ENCODE results near the gene SCN4A. TPM values are rescaled to one million over a fixed set of nuclear protein-coding genes. Genes with fewer than 3 reads are reported as not detected.
"Not testable (repeated sequence)": the region's sequence is repeated elsewhere in the genome, so short reads cannot be mapped to it uniquely, and the experiment has no call there.

SCN4A gene
- total RNA-seq, 1 experiment from 2014 or later: not detected

DNA sequence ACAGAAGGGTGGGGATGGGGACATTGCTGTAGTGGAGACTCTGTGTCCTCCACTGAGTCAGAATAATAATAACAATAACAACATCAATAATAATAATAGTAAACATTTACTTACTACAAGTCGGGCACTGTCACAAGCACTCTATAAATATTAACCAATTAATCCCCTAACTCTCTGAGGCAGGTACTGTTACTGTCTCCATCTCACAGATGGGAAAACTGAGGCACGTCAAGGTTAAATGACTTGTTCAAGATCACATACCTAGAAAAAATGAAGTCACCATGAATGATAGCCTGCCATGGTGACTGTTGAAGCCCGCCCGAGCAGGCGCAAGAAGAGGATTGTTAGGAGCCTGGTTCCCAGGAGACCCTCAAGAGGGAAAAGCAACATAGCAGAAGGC lies 35.6 kb upstream of the SCN4A start:
- Histone ChIP-seq H3K79me2 (ENCODE audit: low read length) (no peaks in the 10 kb centered on the region), H3K9me2 (replicated peaks; ENCODE audit: low read length) (no peaks in the 10 kb centered on the region), H3K36me3 (ENCODE audit: low read depth, low read length) (no peaks in the 10 kb centered on the region), H4K20me1 (ENCODE audit: low read length) (no peaks in the 10 kb centered on the region), H3F3A (ENCODE audit: low read length, unreplicated experiment) (no peaks in the 10 kb centered on the region), H3K27me3 (ENCODE audit: low read length) (no peaks in the 10 kb centered on the region), H3K9ac (ENCODE audit: low read length) (no peak overlapping the region), H3K4me3 (ENCODE audit: low read length) (no peak overlapping the region), H3K4me2 (ENCODE audit: low read length) (no peak overlapping the region), H3K9me3 (ENCODE audit: low read length) (peaks cover 5% of the 10 kb centered on the region; the same call in 1 of the 2 replicates), H3K4me1 (ENCODE audit: insufficient read depth, low read length) (peaks cover 50% of the 10 kb centered on the region), H3K27ac (ENCODE audit: low read length) (no peak overlapping the region), H2AFZ (ENCODE audit: low read length) (no peak overlapping the region)
- ChIA-PET POLR2A (ENCODE audit: unreplicated experiment) (no interaction called here), CTCF (no interaction called here)
- no TSS peak for BruUV-seq (replicated peaks)
- no peak for TF ChIP-seq EZH2 (IDR thresholded peaks at IDR 0.05; ENCODE audit: low read length, unreplicated experiment)
- no peak for TF ChIP-seq EZH2phosphoT487 (IDR thresholded peaks at IDR 0.05; ENCODE audit: borderline replicate concordance, low read length)
- TF ChIP-seq, protein P1, sequence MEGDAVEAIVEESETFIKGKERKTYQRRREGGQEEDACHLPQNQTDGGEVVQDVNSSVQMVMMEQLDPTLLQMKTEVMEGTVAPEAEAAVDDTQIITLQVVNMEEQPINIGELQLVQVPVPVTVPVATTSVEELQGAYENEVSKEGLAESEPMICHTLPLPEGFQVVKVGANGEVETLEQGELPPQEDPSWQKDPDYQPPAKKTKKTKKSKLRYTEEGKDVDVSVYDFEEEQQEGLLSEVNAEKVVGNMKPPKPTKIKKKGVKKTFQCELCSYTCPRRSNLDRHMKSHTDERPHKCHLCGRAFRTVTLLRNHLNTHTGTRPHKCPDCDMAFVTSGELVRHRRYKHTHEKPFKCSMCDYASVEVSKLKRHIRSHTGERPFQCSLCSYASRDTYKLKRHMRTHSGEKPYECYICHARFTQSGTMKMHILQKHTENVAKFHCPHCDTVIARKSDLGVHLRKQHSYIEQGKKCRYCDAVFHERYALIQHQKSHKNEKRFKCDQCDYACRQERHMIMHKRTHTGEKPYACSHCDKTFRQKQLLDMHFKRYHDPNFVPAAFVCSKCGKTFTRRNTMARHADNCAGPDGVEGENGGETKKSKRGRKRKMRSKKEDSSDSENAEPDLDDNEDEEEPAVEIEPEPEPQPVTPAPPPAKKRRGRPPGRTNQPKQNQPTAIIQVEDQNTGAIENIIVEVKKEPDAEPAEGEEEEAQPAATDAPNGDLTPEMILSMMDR (conservative IDR thresholded peaks at IDR 0.05; ENCODE audit: low read depth, low read length): no peak
- DNase-seq: no peak
- intact Hi-C loops (cut with micrococcal nuclease): no loop called here
- ATAC-seq: no peak

DNA sequence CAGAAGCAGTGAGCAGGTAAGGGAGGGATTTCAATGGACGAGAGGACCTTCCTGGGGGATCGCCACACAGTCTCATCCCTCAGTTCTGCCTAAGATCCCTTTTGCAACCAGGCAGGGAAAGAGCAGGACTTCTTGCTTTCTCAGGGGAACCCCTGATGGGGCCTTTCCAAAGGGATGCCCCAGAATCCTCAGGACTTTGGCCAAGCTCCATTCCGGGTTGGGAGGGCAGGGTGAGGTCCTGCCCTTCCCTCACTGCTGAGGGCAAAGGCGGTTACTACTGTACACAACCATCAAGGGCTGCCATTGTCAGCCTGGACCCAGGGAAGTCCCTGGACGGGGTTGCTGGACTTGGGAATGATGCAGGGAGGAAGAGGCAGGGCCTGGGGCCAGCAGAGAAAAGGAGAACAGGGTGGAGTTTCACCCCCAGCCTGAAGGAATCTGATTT lies 35.1 kb upstream of the SCN4A start:
- Histone ChIP-seq H2AFZ (ENCODE audit: low read length) (no peak overlapping the region), H3K9me3 (ENCODE audit: low read length) (peaks cover 5% of the 10 kb centered on the region; the same call in 1 of the 2 replicates), H3K27me3 (ENCODE audit: low read length) (no peaks in the 10 kb centered on the region), H3K4me3 (ENCODE audit: low read length) (no peak overlapping the region), H3K36me3 (ENCODE audit: low read depth, low read length) (no peaks in the 10 kb centered on the region), H4K20me1 (ENCODE audit: low read length) (no peaks in the 10 kb centered on the region), H3K27ac (ENCODE audit: low read length) (no peak overlapping the region), H3K9me2 (replicated peaks; ENCODE audit: low read length) (no peaks in the 10 kb centered on the region), H3F3A (ENCODE audit: low read length, unreplicated experiment) (no peaks in the 10 kb centered on the region), H3K4me2 (ENCODE audit: low read length) (no peak overlapping the region), H3K9ac (ENCODE audit: low read length) (no peak overlapping the region), H3K79me2 (ENCODE audit: low read length) (no peaks in the 10 kb centered on the region), H3K4me1 (ENCODE audit: insufficient read depth, low read length) (peaks cover 50% of the 10 kb centered on the region)
- no peak for DNase-seq
- no peak for TF ChIP-seq EZH2 (IDR thresholded peaks at IDR 0.05; ENCODE audit: low read length, unreplicated experiment)
- no peak for TF ChIP-seq EZH2phosphoT487 (IDR thresholded peaks at IDR 0.05; ENCODE audit: borderline replicate concordance, low read length)
- TF ChIP-seq, protein P1 (conservative IDR thresholded peaks at IDR 0.05; ENCODE audit: low read depth, low read length): no peak
- no TSS peak for BruUV-seq (replicated peaks)
- POLR2A ChIA-PET (ENCODE audit: unreplicated experiment): no interaction called here
- CTCF ChIA-PET: no interaction called here
- intact Hi-C loops (cut with micrococcal nuclease): no loop called here
- no peak for ATAC-seq

DNA sequence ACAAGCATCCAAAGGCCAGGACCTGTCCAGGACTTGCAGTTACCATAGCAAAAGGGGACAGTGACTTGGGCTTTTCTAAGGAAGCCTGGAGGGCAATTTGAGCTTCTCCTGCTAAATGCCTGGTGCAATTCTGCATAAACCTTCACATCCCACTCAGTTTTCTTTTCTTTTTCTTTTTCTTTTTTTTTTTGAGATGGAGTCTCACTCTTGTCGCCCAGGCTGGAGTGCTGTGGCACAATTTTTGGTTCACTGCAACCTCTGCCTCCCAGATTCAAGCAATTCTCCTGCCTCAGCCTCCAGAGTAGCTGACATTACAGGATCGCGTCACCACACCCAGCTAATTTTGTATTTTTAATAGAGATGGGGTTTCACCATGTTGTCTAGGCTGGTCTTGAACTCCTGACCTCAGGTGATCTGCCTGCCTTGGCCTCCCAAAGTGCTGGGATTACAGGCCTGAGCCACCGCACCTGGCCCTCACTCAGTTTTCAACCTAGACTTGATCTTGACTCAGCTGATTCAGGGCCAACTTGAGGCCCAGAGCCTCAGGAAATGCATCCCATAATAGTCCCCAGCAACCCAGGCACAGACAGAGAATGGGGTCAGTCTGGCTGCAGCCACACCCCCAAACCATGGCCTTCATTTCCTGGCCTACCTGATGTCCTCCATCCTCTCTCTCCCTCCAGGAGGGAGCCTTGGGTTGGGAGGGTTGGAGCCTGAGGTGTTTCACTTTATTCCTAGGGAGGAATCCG lies 34.5 kb upstream of the SCN4A start:
- H3K4me3 ChIP-seq (ENCODE audit: low read length); H2AFZ ChIP-seq (ENCODE audit: low read length); intact Hi-C loops (cut with micrococcal nuclease); H3K4me2 ChIP-seq (ENCODE audit: low read length); H3K27me3 ChIP-seq (ENCODE audit: low read length); H3K9ac ChIP-seq (ENCODE audit: low read length); DNase-seq; H3K36me3 ChIP-seq (ENCODE audit: low read depth, low read length); H4K20me1 ChIP-seq (ENCODE audit: low read length); H3K9me2 ChIP-seq (replicated peaks; ENCODE audit: low read length); BruUV-seq (replicated peaks); H3K27ac ChIP-seq (ENCODE audit: low read length); H3F3A ChIP-seq (ENCODE audit: low read length, unreplicated experiment); H3K9me3 ChIP-seq (ENCODE audit: low read length); H3K79me2 ChIP-seq (ENCODE audit: low read length); ATAC-seq: not testable (repeated sequence)
- peaks cover 50% of the 10 kb centered on the region for H3K4me1 ChIP-seq (ENCODE audit: insufficient read depth, low read length)
- ChIA-PET CTCF (interaction anchor here (1.1 to 1.6 kb wide), 2 partner anchors 37 to 126 kb away, joined by 3 to 8 read pairs; no protein-coding TSS in a partner anchor), POLR2A (ENCODE audit: unreplicated experiment) (interaction anchor here (0.6 kb wide), 1 partner anchor 32 kb away, joined by 4 read pairs; no protein-coding TSS in a partner anchor)

Data from PC-3 (cell line).